Esophagus squamous epithelium (tissue), 5 donors: ENCODE results near the gene CHKB. TPM values are rescaled to one million over a fixed set of nuclear protein-coding genes. Genes with fewer than 3 reads are reported as not detected.
"Not testable (repeated sequence)": the region's sequence is repeated elsewhere in the genome, so short reads cannot be mapped to it uniquely, and the experiment has no call there.

ENCODE experiments used
- DNase-seq: peaks from one replicate; lab custom pipeline; 2025; lab: John Stamatoyannopoulos, UW
- H3K27ac ChIP-seq, 4 donors: fragments of 200-600 bp; sonication (generic); one replicate each; pipeline ENCODE4 v1.5.1; 2016 to 2019; ENCODE audit warnings: mild to moderate bottlenecking in 1 of 4
- H3K27me3 ChIP-seq, 4 donors: fragments of 200-600 bp; sonication (generic); 1 replicate in 3 of 4; 2 replicates in 1 of 4; pipeline versions ENCODE4 v1.5.1 to v1.6.0; 2017 to 2021; ENCODE audit warnings: antibody characterized with exemption in 1 of 4
- H3K36me3 ChIP-seq, 3 donors: fragments of 200-600 bp; sonication (generic); one replicate each; pipeline ENCODE4 v1.5.1; 2016 to 2019
- H3K4me1 ChIP-seq, 3 donors: fragments of 200-600 bp; sonication (generic); one replicate each; pipeline ENCODE4 v1.5.1; 2017 to 2019
- H3K4me3 ChIP-seq, 4 donors: fragments of 200-600 bp; sonication (generic); 1 replicate in 3 of 4; 2 replicates in 1 of 4; pipeline ENCODE4 v1.5.1; 2016 to 2019; ENCODE audit warnings: mild to moderate bottlenecking in 2 of 4, moderate library complexity in 1 of 4
- H3K9me3 ChIP-seq, 3 donors: fragments of 200-600 bp; sonication (generic); one replicate each; pipeline ENCODE4 v1.5.1; 2016 to 2019
- POLR2A ChIP-seq, 4 donors: fragments of 450-650 bp; IDR thresholded peaks; one replicate each; pipeline ENCODE4 v1.6.1; 2017; ENCODE audit warnings: antibody characterized with exemption in 4 of 4, mild to moderate bottlenecking in 4 of 4, moderate library complexity in 3 of 4
- WGBS, 2 donors: methylation state at CpG; one replicate each; pipeline ENCODE4 v1.1.5; 2018; 5-methylcytosine and 5-hydroxymethylcytosine counted together
- intact Hi-C: fragments of 100-400 bp; cut with DNase I; formaldehyde crosslinking; loops from one replicate; pipeline ENCODE4 v1.15.0; 2022
- total RNA-seq, 4 donors: library from RNA; depleted of rRNA; stranded (reverse); fragments of >200 nt; gene quantifications; one replicate each; pipeline ENCODE4 v1.1.0, GENCODE V29; 2016
- TF ChIP-seq, protein P1 (sequence below), 6 experiments: fragments of 450-650 bp in 4 of 6; fragments of 200-600 bp in 2 of 6; sonication (generic) in 2 of 6; IDR thresholded peaks; one replicate each; pipeline ENCODE4 v1.5.1; 2016 to 2019; ENCODE audit warnings: antibody characterized with exemption in 6 of 6, mild to moderate bottlenecking in 4 of 6, moderate library complexity in 4 of 6
- donor health status: DM: yes; HTN: yes; CAD: no.

CHKB gene
- total RNA-seq, 4 donors from 2014 or later, result 16.7 to 51.2 (median 35.4) TPM

- DNase-seq, result no peak
These were observed 40.2 kb downstream of the CHKB start for GRCh38 chr22:50542416-50542927.

GRCh38 chr22:50541667-50542026 lies 41.0 kb downstream of the CHKB start:
- Histone ChIP-seq H3K4me3 (peak overlapping the region in 1 of 4 donors; percentile 28), H3K27ac (peak overlapping the region; percentile 85 to 95 (median 94)), H3K4me1 (peaks cover 40 to 92% (median 72%) of the 10 kb centered on the region in 3 donors), H3K27me3 (peaks cover 0 to 30% (median 0%) of the 10 kb centered on the region in 4 donors)
- H3K36me3 ChIP-seq, H3K9me3 ChIP-seq, intact Hi-C loops, DNase-seq: not testable (repeated sequence)
- TF ChIP-seq POLR2A (IDR thresholded peaks at IDR 0.05), result peak in 1 of 4 donors; percentile 20
- 24 to 37% methylated on average over 5 of the region's 5 CpGs for WGBS, 2 donors

More at GRCh38 chr22:50542416-50542927, 40.2 kb downstream of the CHKB start:
- Histone ChIP-seq H3K27me3 (peaks cover 0 to 38% (median 0%) of the 10 kb centered on the region in 4 donors), H3K36me3 (no peaks in the 10 kb centered on the region), H3K4me3 (no peak overlapping the region), H3K27ac (peak overlapping the region; percentile 85 to 95 (median 94)), H3K9me3 (no peaks in the 10 kb centered on the region), H3K4me1 (peaks cover 40 to 97% (median 72%) of the 10 kb centered on the region in 3 donors)
- intact Hi-C loops, result no loop called here
- peak in 1 of 4 donors; percentile 48 for TF ChIP-seq POLR2A (IDR thresholded peaks at IDR 0.05)
- TF ChIP-seq, protein P1, sequence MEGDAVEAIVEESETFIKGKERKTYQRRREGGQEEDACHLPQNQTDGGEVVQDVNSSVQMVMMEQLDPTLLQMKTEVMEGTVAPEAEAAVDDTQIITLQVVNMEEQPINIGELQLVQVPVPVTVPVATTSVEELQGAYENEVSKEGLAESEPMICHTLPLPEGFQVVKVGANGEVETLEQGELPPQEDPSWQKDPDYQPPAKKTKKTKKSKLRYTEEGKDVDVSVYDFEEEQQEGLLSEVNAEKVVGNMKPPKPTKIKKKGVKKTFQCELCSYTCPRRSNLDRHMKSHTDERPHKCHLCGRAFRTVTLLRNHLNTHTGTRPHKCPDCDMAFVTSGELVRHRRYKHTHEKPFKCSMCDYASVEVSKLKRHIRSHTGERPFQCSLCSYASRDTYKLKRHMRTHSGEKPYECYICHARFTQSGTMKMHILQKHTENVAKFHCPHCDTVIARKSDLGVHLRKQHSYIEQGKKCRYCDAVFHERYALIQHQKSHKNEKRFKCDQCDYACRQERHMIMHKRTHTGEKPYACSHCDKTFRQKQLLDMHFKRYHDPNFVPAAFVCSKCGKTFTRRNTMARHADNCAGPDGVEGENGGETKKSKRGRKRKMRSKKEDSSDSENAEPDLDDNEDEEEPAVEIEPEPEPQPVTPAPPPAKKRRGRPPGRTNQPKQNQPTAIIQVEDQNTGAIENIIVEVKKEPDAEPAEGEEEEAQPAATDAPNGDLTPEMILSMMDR (IDR thresholded peaks at IDR 0.05), result peak in 3 of 6 experiments; percentile 38 to 67 (median 52)
- WGBS, 2 donors, result 65 to 81% methylated on average over 17 to 18 of the region's 19 CpGs

DNA sequence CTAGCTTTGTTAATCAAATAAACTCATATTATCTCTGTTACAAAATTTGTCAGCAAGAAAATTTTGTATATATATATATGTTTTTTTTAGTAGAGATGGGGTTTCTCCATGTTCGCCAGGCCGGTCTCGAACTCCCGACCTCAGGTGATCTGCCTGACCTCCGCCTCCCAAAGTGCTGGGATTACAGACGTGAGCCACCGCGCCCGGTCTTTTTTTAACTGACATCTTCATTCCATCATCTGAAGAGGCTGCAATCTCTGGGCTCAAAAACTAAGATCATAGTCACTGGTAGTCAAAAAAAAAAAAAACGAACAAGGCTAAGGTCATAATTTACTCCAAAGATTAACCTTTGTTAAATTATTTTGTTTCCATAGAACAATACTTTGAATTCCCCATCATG lies 42.3 kb downstream of the CHKB start:
- DNase-seq, result no peak
- no peaks in the 10 kb centered on the region for H3K36me3 ChIP-seq
- intact Hi-C loops, result no loop called here
- peaks cover 37 to 91% (median 64%) of the 10 kb centered on the region in 3 donors for H3K4me1 ChIP-seq
- H3K4me3 ChIP-seq, result no peak overlapping the region
- H3K27me3 ChIP-seq, result peaks cover 0 to 17% (median 0%) of the 10 kb centered on the region in 4 donors
- TF ChIP-seq POLR2A (IDR thresholded peaks at IDR 0.05), result no peak
- TF ChIP-seq, protein P1 (IDR thresholded peaks at IDR 0.05), result no peak
- no peaks in the 10 kb centered on the region for H3K9me3 ChIP-seq
- H3K27ac ChIP-seq, result peak overlapping the region; percentile 85 to 95 (median 94)
- WGBS, 2 donors, result 45 to 81% methylated on average over 10 of the region's 10 CpGs

GRCh38 chr22:50537765-50538164 lies 44.9 kb downstream of the CHKB start:
- no peaks in the 10 kb centered on the region for H3K36me3 ChIP-seq
- no peaks in the 10 kb centered on the region for H3K9me3 ChIP-seq
- DNase-seq, result no peak
- H3K27ac ChIP-seq, result peak overlapping the region; percentile 85 to 95 (median 94)
- no peak overlapping the region for H3K4me3 ChIP-seq
- 80 to 89% methylated on average over 12 to 13 of the region's 13 CpGs for WGBS, 2 donors
- peaks cover 21 to 85% (median 38%) of the 10 kb centered on the region in 3 donors for H3K4me1 ChIP-seq
- H3K27me3 ChIP-seq, result peaks cover 0 to 20% (median 0%) of the 10 kb centered on the region in 4 donors
- TF ChIP-seq, protein P1 (IDR thresholded peaks at IDR 0.05), result no peak
- no peak for TF ChIP-seq POLR2A (IDR thresholded peaks at IDR 0.05)
- intact Hi-C loops, result no loop called here

DNA sequence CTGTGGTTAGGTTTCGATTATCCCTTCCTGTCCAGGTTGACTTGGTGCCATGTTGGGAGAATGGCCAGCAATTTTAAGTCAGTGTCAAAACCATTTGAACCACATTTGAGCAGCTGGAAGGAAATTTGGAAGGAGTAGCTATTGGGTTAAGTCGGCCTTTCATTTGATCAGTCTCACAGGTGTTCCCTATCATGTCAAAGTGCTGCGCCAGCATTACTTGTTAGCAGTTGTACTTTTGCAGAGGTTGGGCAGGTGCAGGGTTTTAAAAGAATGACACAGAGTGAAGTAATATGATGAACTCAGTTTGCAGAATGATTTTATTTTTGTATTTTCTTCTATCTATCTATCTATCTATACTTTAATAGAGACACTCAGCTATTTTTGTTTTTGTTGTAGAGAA lies 46.4 kb downstream of the CHKB start:
- WGBS, 2 donors, result 28 to 67% methylated on average over 3 of the region's 3 CpGs
- no peak for DNase-seq
- intact Hi-C loops, result no loop called here
- Histone ChIP-seq H3K27me3 (peaks cover 0 to 34% (median 0%) of the 10 kb centered on the region in 4 donors), H3K4me1 (peaks cover 31 to 85% (median 31%) of the 10 kb centered on the region in 3 donors), H3K4me3 (no peak overlapping the region), H3K9me3 (no peaks in the 10 kb centered on the region), H3K36me3 (no peaks in the 10 kb centered on the region), H3K27ac (peak overlapping the region in 3 of 4 donors; percentile 7 to 68 (median 49))
- TF ChIP-seq POLR2A (IDR thresholded peaks at IDR 0.05), result no peak
- TF ChIP-seq, protein P1 (IDR thresholded peaks at IDR 0.05), result no peak
